ENCODE results near the gene KLHL26. TPM values are rescaled to one million over a fixed set of nuclear protein-coding genes. Genes with fewer than 3 reads are reported as not detected.

The KLHL26 gene
- total RNA-seq, 2 experiments from 2014 or later: 13.7 to 19.0 TPM

DNA sequence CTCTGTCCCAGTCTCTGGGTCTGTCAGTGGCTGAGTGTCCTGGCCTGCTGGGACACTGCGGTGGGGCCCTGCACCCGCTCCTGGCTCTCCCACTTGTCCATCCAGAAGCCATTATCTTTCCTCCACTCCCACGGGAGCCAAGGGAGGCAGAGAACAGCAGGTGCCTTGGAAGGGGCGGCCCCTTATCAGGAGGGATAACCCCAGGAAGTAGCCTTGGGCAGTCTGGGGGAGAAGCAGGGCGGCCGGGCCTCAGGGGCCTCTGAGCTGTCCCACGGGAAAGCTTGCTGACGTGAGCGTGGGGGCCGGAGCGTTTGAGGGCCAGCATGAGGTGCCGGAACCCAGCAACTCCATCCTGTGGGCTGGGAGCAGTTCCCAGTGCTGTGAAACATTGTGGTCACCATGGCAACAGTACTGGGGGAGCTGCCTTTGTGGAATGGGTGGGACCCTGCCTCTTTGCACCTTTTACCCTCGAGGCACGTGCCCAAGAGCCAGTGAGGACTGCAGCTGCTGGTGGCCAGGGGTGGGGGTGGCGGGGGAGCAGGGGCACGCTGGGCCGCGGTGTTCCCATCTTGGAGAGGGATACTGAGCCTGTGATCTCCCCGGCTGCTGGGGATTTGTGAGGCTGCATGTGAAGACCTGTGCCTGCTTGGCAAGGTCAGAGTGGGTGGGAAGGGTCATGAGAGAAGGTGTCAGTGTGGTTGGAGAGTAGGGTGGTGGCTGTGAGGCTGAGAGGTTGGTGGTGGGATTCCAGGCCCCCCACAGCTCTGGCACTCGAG is 20.9 kb downstream of the KLHL26 start:
- Mint-ChIP-seq H3K27me3 (no peaks in the 10 kb centered on the region), H3K27ac (no peak overlapping the region), H3K4me1 (ENCODE audit: low read depth) (peaks cover 21% of the 10 kb centered on the region), H3K36me3 (ENCODE audit: low read depth) (no peaks in the 10 kb centered on the region), H3K4me3 (no peak overlapping the region), H3K9me3 (no peaks in the 10 kb centered on the region)
- H3K4me3 ChIP-seq (ENCODE audit: low read length): no peak overlapping the region
- H3K27me3 ChIP-seq (ENCODE audit: control insufficient read depth in 1 of 2, insufficient read depth in 2 of 2, low read length in 2 of 2): no peaks in the 10 kb centered on the region
- H3K27ac ChIP-seq (ENCODE audit: low read depth in 1 of 2, low read length in 2 of 2): no peak overlapping the region
- ATAC-seq (ENCODE audit: poor library complexity) (no peak), DNase-seq (no peak)
- H3K9me3 ChIP-seq (ENCODE audit: control insufficient read depth in 1 of 2, insufficient read depth in 1 of 2, low read length in 2 of 2): no peaks in the 10 kb centered on the region
- POLR2A ChIA-PET: no interaction called here
- no peaks in the 10 kb centered on the region for H3K4me1 ChIP-seq (ENCODE audit: insufficient read depth, low read length)
- intact Hi-C loops (cut with DNase I, micrococcal nuclease): no loop called here
- TF ChIP-seq, protein P1, sequence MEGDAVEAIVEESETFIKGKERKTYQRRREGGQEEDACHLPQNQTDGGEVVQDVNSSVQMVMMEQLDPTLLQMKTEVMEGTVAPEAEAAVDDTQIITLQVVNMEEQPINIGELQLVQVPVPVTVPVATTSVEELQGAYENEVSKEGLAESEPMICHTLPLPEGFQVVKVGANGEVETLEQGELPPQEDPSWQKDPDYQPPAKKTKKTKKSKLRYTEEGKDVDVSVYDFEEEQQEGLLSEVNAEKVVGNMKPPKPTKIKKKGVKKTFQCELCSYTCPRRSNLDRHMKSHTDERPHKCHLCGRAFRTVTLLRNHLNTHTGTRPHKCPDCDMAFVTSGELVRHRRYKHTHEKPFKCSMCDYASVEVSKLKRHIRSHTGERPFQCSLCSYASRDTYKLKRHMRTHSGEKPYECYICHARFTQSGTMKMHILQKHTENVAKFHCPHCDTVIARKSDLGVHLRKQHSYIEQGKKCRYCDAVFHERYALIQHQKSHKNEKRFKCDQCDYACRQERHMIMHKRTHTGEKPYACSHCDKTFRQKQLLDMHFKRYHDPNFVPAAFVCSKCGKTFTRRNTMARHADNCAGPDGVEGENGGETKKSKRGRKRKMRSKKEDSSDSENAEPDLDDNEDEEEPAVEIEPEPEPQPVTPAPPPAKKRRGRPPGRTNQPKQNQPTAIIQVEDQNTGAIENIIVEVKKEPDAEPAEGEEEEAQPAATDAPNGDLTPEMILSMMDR (IDR thresholded peaks at IDR 0.05): no peak
- CTCF ChIA-PET: no interaction called here
- no peaks in the 10 kb centered on the region for H3K36me3 ChIP-seq (ENCODE audit: insufficient read depth, low read length)

DNA sequence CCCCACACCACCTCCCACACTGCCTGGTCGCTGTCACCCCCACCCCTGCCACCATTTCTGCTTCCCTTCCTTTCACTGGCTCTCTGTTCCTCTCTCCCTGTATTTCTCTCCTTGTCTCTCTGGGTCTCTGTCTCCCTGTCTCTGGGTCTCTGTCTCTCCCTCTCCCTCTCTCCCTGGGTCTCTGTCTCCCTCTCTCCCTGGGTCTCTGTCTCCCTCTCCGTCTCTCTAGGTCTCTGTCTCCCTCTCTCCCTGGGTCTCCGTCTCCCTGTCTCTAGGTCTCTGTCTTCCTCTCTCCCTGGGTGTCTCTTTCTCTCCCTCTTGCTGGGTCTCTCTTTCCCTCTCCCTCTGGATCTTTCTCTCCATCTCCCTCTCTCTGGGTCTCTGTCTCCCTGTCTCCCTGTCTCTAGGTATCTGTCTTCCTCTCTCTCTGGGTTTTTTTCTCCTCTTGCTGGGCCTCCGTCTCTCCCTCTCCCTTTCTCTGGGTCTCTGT is 21.6 kb downstream of the KLHL26 start:
- Histone ChIP-seq H3K4me3 (ENCODE audit: low read length) (no peak overlapping the region), H3K27me3 (ENCODE audit: control insufficient read depth in 1 of 2, insufficient read depth in 2 of 2, low read length in 2 of 2) (no peaks in the 10 kb centered on the region), H3K27ac (ENCODE audit: low read depth in 1 of 2, low read length in 2 of 2) (no peak overlapping the region), H3K36me3 (ENCODE audit: insufficient read depth, low read length) (no peaks in the 10 kb centered on the region), H3K4me1 (ENCODE audit: insufficient read depth, low read length) (no peaks in the 10 kb centered on the region), H3K9me3 (ENCODE audit: control insufficient read depth in 1 of 2, insufficient read depth in 1 of 2, low read length in 2 of 2) (no peaks in the 10 kb centered on the region)
- no peaks in the 10 kb centered on the region for H3K9me3 Mint-ChIP-seq
- no peak overlapping the region for H3K4me3 Mint-ChIP-seq
- TF ChIP-seq, protein P1 (IDR thresholded peaks at IDR 0.05): no peak
- no peaks in the 10 kb centered on the region for H3K27me3 Mint-ChIP-seq
- no peak overlapping the region for H3K27ac Mint-ChIP-seq
- no peaks in the 10 kb centered on the region for H3K36me3 Mint-ChIP-seq (ENCODE audit: low read depth)
- ChIA-PET CTCF (no interaction called here), POLR2A (no interaction called here)
- intact Hi-C loops (cut with DNase I, micrococcal nuclease): no loop called here
- ATAC-seq (ENCODE audit: poor library complexity) (no peak), DNase-seq (no peak)
- H3K4me1 Mint-ChIP-seq (ENCODE audit: low read depth): peaks cover 27% of the 10 kb centered on the region

DNA sequence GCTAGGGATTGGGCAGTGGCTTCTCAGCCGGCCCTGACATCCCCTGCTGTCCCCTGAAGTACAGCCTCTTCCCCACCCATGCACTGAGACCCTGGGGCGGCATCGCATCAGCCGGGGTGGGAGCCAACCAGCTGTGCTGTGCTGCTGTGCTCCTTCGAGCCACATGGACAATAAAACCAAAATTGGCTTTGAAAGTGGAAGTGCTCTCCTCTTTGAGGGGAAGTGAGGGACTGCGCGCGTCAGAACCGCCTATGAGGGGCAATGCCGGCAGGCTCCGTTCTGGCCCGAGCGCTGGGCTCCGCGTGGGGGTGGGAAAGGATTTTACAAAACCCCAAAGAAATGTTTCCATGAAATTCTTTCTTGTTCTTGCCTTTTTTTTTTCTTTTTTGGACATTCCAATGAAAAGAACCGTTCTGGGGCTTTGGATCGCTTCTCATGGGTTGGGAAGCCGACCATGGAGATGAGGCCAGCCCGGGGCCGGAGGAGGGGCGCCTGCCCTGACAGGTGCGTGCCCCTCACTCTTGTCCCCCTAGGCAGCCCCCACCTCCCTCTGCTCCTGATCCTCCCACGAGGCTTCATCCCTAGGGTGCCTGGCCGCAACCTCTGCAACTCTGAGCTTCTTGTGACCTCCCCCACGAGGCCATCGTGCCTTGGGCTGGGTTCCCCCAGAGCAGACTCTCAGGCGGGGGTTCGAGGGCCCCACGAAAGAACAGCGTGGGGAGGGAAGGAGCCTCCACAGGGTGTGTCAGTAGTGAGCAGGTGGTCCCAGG is 22.6 kb downstream of the KLHL26 start:
- Histone ChIP-seq H3K27me3 (ENCODE audit: control insufficient read depth in 1 of 2, insufficient read depth in 2 of 2, low read length in 2 of 2) (no peaks in the 10 kb centered on the region), H3K4me3 (ENCODE audit: low read length) (no peak overlapping the region), H3K36me3 (ENCODE audit: insufficient read depth, low read length) (peaks cover 4% of the 10 kb centered on the region), H3K27ac (ENCODE audit: low read depth in 1 of 2, low read length in 2 of 2) (no peak overlapping the region), H3K4me1 (ENCODE audit: insufficient read depth, low read length) (peaks cover 4% of the 10 kb centered on the region), H3K9me3 (ENCODE audit: control insufficient read depth in 1 of 2, insufficient read depth in 1 of 2, low read length in 2 of 2) (no peaks in the 10 kb centered on the region)
- Mint-ChIP-seq H3K27me3 (no peaks in the 10 kb centered on the region), H3K4me1 (ENCODE audit: low read depth) (peaks cover 38% of the 10 kb centered on the region), H3K27ac (no peak overlapping the region), H3K36me3 (ENCODE audit: low read depth) (peaks cover 6% of the 10 kb centered on the region), H3K4me3 (no peak overlapping the region), H3K9me3 (no peaks in the 10 kb centered on the region)
- TF ChIP-seq, protein P1 (IDR thresholded peaks at IDR 0.05): no peak
- POLR2A ChIA-PET: no interaction called here
- CTCF ChIA-PET: no interaction called here
- peak in 1 of 14 experiments; percentile 17 for DNase-seq
- ATAC-seq (ENCODE audit: poor library complexity): no peak
- intact Hi-C loops (cut with DNase I, micrococcal nuclease): no loop called here
